HCT116 (cell line): ENCODE measurements around the gene GMDS. TPM values are rescaled to one million over a fixed set of nuclear protein-coding genes. Genes with fewer than 3 reads are reported as not detected.

Experiments used
- ATAC-seq: fragments of 200-7000 bp; cut with Tn5 transposase; 2 replicates; pipeline ENCODE4 v1.9.1; 2020; ENCODE audit warnings: mild to moderate bottlenecking, moderate library complexity
- BruUV-seq: library from RNA; stranded (reverse); fragments of 400-500 nt; replicated peaks from 2 replicates; lab custom pipeline; 2021; lab: Mats Ljungman, UMichigan
- CTCF ChIA-PET: fragments of 300-600 bp; sonication (Branson Sonifier 250); formaldehyde crosslinking; loops from one replicate; lab custom pipeline; 2021; ENCODE audit warnings: antibody characterized with exemption; lab: Charles Lee
- POLR2A ChIA-PET: fragments of 300-600, 350-600 bp; sonication (Branson Sonifier 250); formaldehyde crosslinking; loops from one replicate; lab custom pipeline; 2021; ENCODE audit warnings: antibody characterized with exemption; lab: Charles Lee
- RAD21 ChIA-PET, 2 experiments: fragments of 300-600 bp; sonication (Branson Sonifier 250); formaldehyde crosslinking; loops; one replicate each; lab custom pipeline; 2023; ENCODE audit warnings: low total read pairs in 2 of 2; ENCODE audit not compliant: uncharacterized antibody in 2 of 2, unreplicated experiment in 2 of 2, low non-redundant PET in 1 of 2; lab: Charles Lee
- DNase-seq: peaks from one replicate; pipeline ENCODE4 v3.0.0-alpha.2; 2010; ENCODE audit warnings: low read depth, low spot score
- H2AFZ ChIP-seq: fragments of 200-600 bp; shearing (Covaris generic), sonication (generic); 2 replicates; pipeline ENCODE4 v1.6.1; 2017; ENCODE audit warnings: low read depth, mixed run types, mixed read lengths, antibody characterized with exemption, low read length; ENCODE audit not compliant: poor library complexity, severe bottlenecking
- H3K27ac ChIP-seq: 2 replicates; pipeline ENCODE4 v1.5.1; 2012; ENCODE audit warnings: low read depth, low read length
- H3K27me3 ChIP-seq: fragments of 200-600 bp; sonication (generic); 2 replicates; pipeline ENCODE4 v1.6.1; 2016; ENCODE audit warnings: mixed run types, low read length, mixed read lengths; ENCODE audit not compliant: insufficient read depth
- H3K36me3 ChIP-seq, 2 experiments: fragments of 200-500 bp in 1 of 2; fragments of 200-600 bp in 1 of 2; sonication (Bioruptor generic) in 1 of 2; sonication (generic) in 1 of 2; 2 replicates each; pipeline versions ENCODE4 v1.5.1 to v1.6.1; 2014 to 2016; ENCODE audit warnings: low read length in 2 of 2, inconsistent platforms in 1 of 2, mixed read lengths in 1 of 2, mixed run types in 1 of 2; ENCODE audit not compliant: insufficient read depth in 2 of 2, control insufficient read depth in 1 of 2
- H3K4me1 ChIP-seq, 2 experiments: fragments of 200-600 bp in 1 of 2; sonication (generic) in 1 of 2; 2 replicates each; pipeline versions ENCODE4 v1.5.1 to v1.6.1; 2012 to 2017; ENCODE audit warnings: low read length in 2 of 2, inconsistent platforms in 1 of 2, mild to moderate bottlenecking in 1 of 2, mixed read lengths in 1 of 2, mixed run types in 1 of 2, moderate library complexity in 1 of 2; ENCODE audit not compliant: insufficient read depth in 2 of 2, control insufficient read depth in 1 of 2
- H3K4me2 ChIP-seq: fragments of 200-600 bp; sonication (generic); 2 replicates; pipeline ENCODE4 v1.6.1; 2017; ENCODE audit warnings: mixed run types, low read length, mixed read lengths
- H3K4me3 ChIP-seq, 2 experiments: fragments of 200-600 bp in 1 of 2; sonication (generic) in 1 of 2; replicated peaks in 1 of 2; 2 replicates each; pipeline ENCODE4 v1.5.1; 2011 to 2016; ENCODE audit warnings: low read length in 2 of 2, control low read depth in 1 of 2, low read depth in 1 of 2, mild to moderate bottlenecking in 1 of 2, mixed read lengths in 1 of 2, mixed run types in 1 of 2
- H3K79me2 ChIP-seq: fragments of 200-600 bp; sonication (generic); 2 replicates; pipeline ENCODE4 v1.6.1; 2017; ENCODE audit warnings: mild to moderate bottlenecking, mixed run types, low read length, moderate library complexity, mixed read lengths; ENCODE audit not compliant: insufficient read depth
- H3K9ac ChIP-seq: fragments of 200-600 bp; sonication (generic); 2 replicates; pipeline ENCODE4 v1.6.1; 2016; ENCODE audit warnings: low read length, mixed read lengths
- H3K9me2 ChIP-seq: fragments of 200-600 bp; sonication (generic), shearing (Covaris generic); 2 replicates; pipeline ENCODE4 v1.6.1; 2017; ENCODE audit warnings: mixed run types, mild to moderate bottlenecking, moderate library complexity; ENCODE audit not compliant: insufficient read depth
- H3K9me3 ChIP-seq, 2 experiments: fragments of 200-500 bp in 1 of 2; fragments of 200-600 bp in 1 of 2; sonication (Bioruptor generic) in 1 of 2; sonication (generic) in 1 of 2; 2 replicates each; pipeline ENCODE4 v1.6.1; 2014 to 2017; ENCODE audit warnings: low read length in 2 of 2, mixed read lengths in 2 of 2, inconsistent platforms in 1 of 2, low read depth in 1 of 2, mild to moderate bottlenecking in 1 of 2, mixed run types in 1 of 2, moderate library complexity in 1 of 2; ENCODE audit not compliant: control insufficient read depth in 1 of 2, insufficient read depth in 1 of 2
- H4K20me1 ChIP-seq: fragments of 200-600 bp; sonication (generic), shearing (Covaris generic); 2 replicates; pipeline ENCODE4 v1.6.1; 2017; ENCODE audit warnings: mixed run types, mild to moderate bottlenecking, moderate library complexity; ENCODE audit not compliant: insufficient read depth
- ATF3 ChIP-seq: IDR thresholded peaks from 2 replicates; pipeline ENCODE4 v1.6.1; 2012
- CEBPB ChIP-seq: IDR thresholded peaks from 2 replicates; pipeline ENCODE4 v1.6.1; 2012; ENCODE audit warnings: low read depth
- CTCF ChIP-seq, 3 experiments: fragments of 200-600 bp in 1 of 3; sonication (generic) in 1 of 3; IDR thresholded peaks in 2 of 3; conservative IDR thresholded peaks in 1 of 3; 2 replicates each; pipeline ENCODE4 v1.5.1; 2012 to 2017; ENCODE audit warnings: low read depth in 2 of 3, low read length in 2 of 3, antibody characterized with exemption in 1 of 3, borderline replicate concordance in 1 of 3, control low read depth in 1 of 3, mild to moderate bottlenecking in 1 of 3, mixed read lengths in 1 of 3, mixed run types in 1 of 3, moderate library complexity in 1 of 3; ENCODE audit not compliant: insufficient read depth in 1 of 3
- EGR1 ChIP-seq: IDR thresholded peaks from 2 replicates; pipeline ENCODE4 v1.6.1; 2012; ENCODE audit warnings: low read depth
- MAX ChIP-seq: IDR thresholded peaks from 2 replicates; pipeline ENCODE4 v1.6.1; 2012
- POLR2A ChIP-seq: IDR thresholded peaks from 2 replicates; pipeline ENCODE4 v1.7.0; 2011; ENCODE audit warnings: borderline replicate concordance; ENCODE audit not compliant: insufficient read depth, insufficient read length; ENCODE audit errors: extremely low read depth
- RAD21 ChIP-seq: IDR thresholded peaks from 2 replicates; pipeline ENCODE4 v1.6.1; 2012; ENCODE audit warnings: low read depth, mild to moderate bottlenecking
- REST ChIP-seq: IDR thresholded peaks from 2 replicates; pipeline ENCODE4 v1.6.1; 2012; ENCODE audit warnings: low read depth
- SP1 ChIP-seq: IDR thresholded peaks from 2 replicates; pipeline ENCODE4 v1.6.1; 2012; ENCODE audit warnings: low read depth
- SRF ChIP-seq: IDR thresholded peaks from 2 replicates; pipeline ENCODE4 v1.6.1; 2012; ENCODE audit warnings: low read depth
- TCF7L2 ChIP-seq: IDR thresholded peaks from 2 replicates; pipeline ENCODE4 v1.7.0; 2011; ENCODE audit warnings: borderline replicate concordance, inconsistent platforms; ENCODE audit not compliant: insufficient read depth, insufficient read length; ENCODE audit errors: extremely low read depth
- YY1 ChIP-seq: IDR thresholded peaks from 2 replicates; pipeline ENCODE4 v1.6.1; 2011; ENCODE audit warnings: low read length, low read depth, moderate library complexity, mild to moderate bottlenecking; ENCODE audit not compliant: insufficient replicate concordance; ENCODE audit errors: extremely low read depth
- ZBTB33 ChIP-seq: IDR thresholded peaks from 2 replicates; pipeline ENCODE4 v1.6.1; 2011; ENCODE audit warnings: mild to moderate bottlenecking, low read length, moderate library complexity; ENCODE audit not compliant: insufficient replicate concordance; ENCODE audit errors: extremely low read depth
- ZFX ChIP-seq: fragments of 450-650 bp; IDR thresholded peaks from 2 replicates; pipeline ENCODE4 v1.6.1; 2017
- ZNF274 ChIP-seq: fragments of 200-500 bp; sonication (Bioruptor generic); IDR thresholded peaks from 2 replicates; pipeline ENCODE4 v1.6.1; 2014; ENCODE audit warnings: mild to moderate bottlenecking, low read depth, low read length, inconsistent platforms
- intact Hi-C: fragments of 100-400 bp; cut with micrococcal nuclease; formaldehyde crosslinking; loops from 2 replicates; pipeline ENCODE4 v1.10.0; 2022
- total RNA-seq: library from RNA; stranded (reverse); gene quantifications from one replicate; pipeline ENCODE4 v1.2.1, GENCODE V29; 2021; ENCODE audit not compliant: unreplicated experiment

GMDS gene
- total RNA-seq, 1 experiment from 2014 or later = 34.4 TPM

GRCh38 chr6:2129182-2129621 is 116.2 kb downstream of the GMDS start:
- H3K79me2 ChIP-seq = no peaks in the 10 kb centered on the region

More at GRCh38 chr6:2129182-2129621, 116.2 kb downstream of the GMDS start:
- no peak for DNase-seq
- Histone ChIP-seq H3K9ac (no peak overlapping the region), H4K20me1 (no peaks in the 10 kb centered on the region), H3K4me3 (no peak overlapping the region), H3K9me2 (no peaks in the 10 kb centered on the region), H2AFZ (no peak overlapping the region), H3K27ac (no peak overlapping the region), H3K4me2 (no peak overlapping the region), H3K36me3 (no peaks in the 10 kb centered on the region)
- intact Hi-C loops = no loop called here
- RAD21 ChIA-PET = no interaction called here
- ATAC-seq = no peak
- no peak for TF ChIP-seq ZNF274
- TF ChIP-seq SRF = no peak
- TF ChIP-seq REST = no peak
- TF ChIP-seq ATF3 = no peak
- TF ChIP-seq CEBPB = no peak
- TF ChIP-seq YY1 = no peak
- no peak for TF ChIP-seq ZBTB33
- TF ChIP-seq MAX = no peak
- TF ChIP-seq SP1 = no peak
- TF ChIP-seq POLR2A = no peak
- no peak for TF ChIP-seq CTCF (IDR thresholded peaks at IDR 0.05 in 2 of 3, conservative IDR thresholded peaks at IDR 0.05 in 1 of 3; ENCODE audit: borderline replicate concordance in 1 of 3, insufficient read depth in 1 of 3, low read depth in 2 of 3, low read length in 2 of 3)
- no peak for TF ChIP-seq ZFX
- TF ChIP-seq RAD21 = no peak
- no peak for TF ChIP-seq TCF7L2
- TF ChIP-seq EGR1 = no peak
- TF ChIP-seq, all 23 proteins: peak for 0
- POLR2A ChIA-PET = no interaction called here
- BruUV-seq = no TSS peak
- H3K4me1 ChIP-seq = peaks cover 23 to 24% of the 10 kb centered on the region in 2 experiments
- H3K27me3 ChIP-seq = no peaks in the 10 kb centered on the region
- CTCF ChIA-PET = no interaction called here
- H3K9me3 ChIP-seq = no peaks in the 10 kb centered on the region
